Measurements from ENCODE around the gene CAB39L. TPM values are rescaled to one million over a fixed set of nuclear protein-coding genes. Genes with fewer than 3 reads are reported as not detected.

The CAB39L gene
- total and polyA plus RNA-seq, 2 donors from 2014 or later = 11.0 to 16.0 TPM

DNA sequence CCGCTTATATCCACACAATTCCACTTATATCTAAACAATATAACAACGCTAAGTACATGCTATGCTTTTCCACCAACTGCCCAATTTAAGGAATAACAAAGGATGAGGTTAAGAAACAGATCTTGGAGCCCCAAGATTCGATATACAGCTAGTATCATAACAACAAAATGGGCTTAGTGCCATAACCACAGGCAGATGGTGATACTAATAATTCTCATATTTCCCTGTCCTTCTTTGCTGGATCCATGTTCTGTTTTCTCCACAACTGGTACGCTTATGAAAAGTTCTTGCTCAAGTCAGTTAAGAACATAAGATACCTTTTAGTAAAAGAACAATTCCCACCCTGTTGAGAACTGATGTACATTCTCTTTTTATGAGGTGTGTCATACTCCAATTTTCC lies 33.9 kb downstream of the CAB39L start:
- intact Hi-C loops (cut with DNase I) = no loop called here
- DNase-seq (no peak), FAIRE-seq (no peak)
- Histone ChIP-seq H3K4me1 (ENCODE audit: control insufficient read depth in 2 of 3, insufficient read depth in 2 of 3, low read depth in 1 of 3, low read length in 3 of 3) (no peaks in the 10 kb centered on the region), H3K27ac (ENCODE audit: low read depth in 2 of 2, low read length in 2 of 2) (no peak overlapping the region), H3K9ac (ENCODE audit: low read length in 3 of 3) (no peak overlapping the region), H3K27me3 (ENCODE audit: control insufficient read depth, insufficient read depth, low read length) (no peaks in the 10 kb centered on the region), H3K9me3 (ENCODE audit: control insufficient read depth in 2 of 3, insufficient read depth in 1 of 3, low read length in 3 of 3) (no peaks in the 10 kb centered on the region), H3K36me3 (ENCODE audit: control insufficient read depth in 2 of 3, insufficient read depth in 3 of 3, low read length in 3 of 3) (no peaks in the 10 kb centered on the region), H3K4me3 (ENCODE audit: low read length in 3 of 3) (no peak overlapping the region)
- TF ChIP-seq, protein P1, sequence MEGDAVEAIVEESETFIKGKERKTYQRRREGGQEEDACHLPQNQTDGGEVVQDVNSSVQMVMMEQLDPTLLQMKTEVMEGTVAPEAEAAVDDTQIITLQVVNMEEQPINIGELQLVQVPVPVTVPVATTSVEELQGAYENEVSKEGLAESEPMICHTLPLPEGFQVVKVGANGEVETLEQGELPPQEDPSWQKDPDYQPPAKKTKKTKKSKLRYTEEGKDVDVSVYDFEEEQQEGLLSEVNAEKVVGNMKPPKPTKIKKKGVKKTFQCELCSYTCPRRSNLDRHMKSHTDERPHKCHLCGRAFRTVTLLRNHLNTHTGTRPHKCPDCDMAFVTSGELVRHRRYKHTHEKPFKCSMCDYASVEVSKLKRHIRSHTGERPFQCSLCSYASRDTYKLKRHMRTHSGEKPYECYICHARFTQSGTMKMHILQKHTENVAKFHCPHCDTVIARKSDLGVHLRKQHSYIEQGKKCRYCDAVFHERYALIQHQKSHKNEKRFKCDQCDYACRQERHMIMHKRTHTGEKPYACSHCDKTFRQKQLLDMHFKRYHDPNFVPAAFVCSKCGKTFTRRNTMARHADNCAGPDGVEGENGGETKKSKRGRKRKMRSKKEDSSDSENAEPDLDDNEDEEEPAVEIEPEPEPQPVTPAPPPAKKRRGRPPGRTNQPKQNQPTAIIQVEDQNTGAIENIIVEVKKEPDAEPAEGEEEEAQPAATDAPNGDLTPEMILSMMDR (IDR thresholded peaks at IDR 0.05; ENCODE audit: borderline replicate concordance, extremely low read depth, insufficient read depth) = no peak

DNA sequence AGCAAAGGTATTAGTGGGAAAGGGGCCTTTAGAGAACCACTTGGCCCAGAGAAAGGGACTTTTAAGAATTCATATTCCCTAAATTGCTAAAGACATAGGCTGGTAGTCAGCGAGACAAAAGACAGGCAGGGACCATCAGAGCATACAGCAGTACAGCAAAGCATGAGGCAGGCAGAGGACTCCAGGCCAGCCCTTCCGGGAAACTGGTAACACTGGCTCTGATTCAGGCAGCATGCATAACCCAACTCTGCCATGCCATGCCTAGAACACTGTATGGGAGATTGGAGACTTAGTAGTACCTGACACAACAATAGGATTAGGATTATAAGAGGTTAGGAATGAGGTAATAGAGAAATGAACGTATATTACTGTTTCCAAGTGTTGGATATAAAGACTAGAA lies 34.9 kb downstream of the CAB39L start:
- DNase-seq = no peak
- H3K4me3 ChIP-seq (ENCODE audit: low read length in 3 of 3) = no peak overlapping the region
- no peaks in the 10 kb centered on the region for H3K27me3 ChIP-seq (ENCODE audit: control insufficient read depth, insufficient read depth, low read length)
- H3K27ac ChIP-seq (ENCODE audit: low read depth in 2 of 2, low read length in 2 of 2) = no peak overlapping the region
- no peaks in the 10 kb centered on the region for H3K4me1 ChIP-seq (ENCODE audit: control insufficient read depth in 2 of 3, insufficient read depth in 2 of 3, low read depth in 1 of 3, low read length in 3 of 3)
- no peak overlapping the region for H3K9ac ChIP-seq (ENCODE audit: low read length in 3 of 3)
- intact Hi-C loops (cut with DNase I) = no loop called here
- H3K9me3 ChIP-seq (ENCODE audit: control insufficient read depth in 2 of 3, insufficient read depth in 1 of 3, low read length in 3 of 3) = peaks cover 0 to 2% (median 0%) of the 10 kb centered on the region in 3 donors
- FAIRE-seq = no peak
- TF ChIP-seq, protein P1 (IDR thresholded peaks at IDR 0.05; ENCODE audit: borderline replicate concordance, extremely low read depth, insufficient read depth) = no peak
- H3K36me3 ChIP-seq (ENCODE audit: control insufficient read depth in 2 of 3, insufficient read depth in 3 of 3, low read length in 3 of 3) = no peaks in the 10 kb centered on the region

DNA sequence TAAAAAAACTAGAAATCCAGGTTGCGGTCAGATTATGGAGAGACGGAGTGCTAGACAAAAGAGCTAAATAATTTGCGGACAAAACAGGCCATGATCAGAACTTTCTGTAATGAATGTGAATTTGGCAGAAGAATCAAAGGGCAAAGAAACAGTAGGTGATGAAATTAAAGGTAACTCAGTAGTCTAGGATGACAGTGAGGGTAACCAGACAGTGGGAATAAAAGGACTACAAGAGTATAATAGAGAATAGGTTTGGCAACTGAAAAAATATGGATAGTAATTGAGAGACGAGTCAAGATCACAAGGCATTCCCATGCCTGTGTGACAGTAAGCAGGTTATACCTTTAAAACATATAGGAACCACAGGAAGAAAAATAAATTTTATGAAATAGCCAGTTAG lies 35.9 kb downstream of the CAB39L start:
- Histone ChIP-seq H3K27ac (ENCODE audit: low read depth in 2 of 2, low read length in 2 of 2) (no peak overlapping the region), H3K4me1 (ENCODE audit: control insufficient read depth in 2 of 3, insufficient read depth in 2 of 3, low read depth in 1 of 3, low read length in 3 of 3) (no peaks in the 10 kb centered on the region), H3K36me3 (ENCODE audit: control insufficient read depth in 2 of 3, insufficient read depth in 3 of 3, low read length in 3 of 3) (no peaks in the 10 kb centered on the region), H3K27me3 (ENCODE audit: control insufficient read depth, insufficient read depth, low read length) (no peaks in the 10 kb centered on the region), H3K4me3 (ENCODE audit: low read length in 3 of 3) (no peak overlapping the region), H3K9me3 (ENCODE audit: control insufficient read depth in 2 of 3, insufficient read depth in 1 of 3, low read length in 3 of 3) (peaks cover 0 to 2% (median 0%) of the 10 kb centered on the region in 3 donors), H3K9ac (ENCODE audit: low read length in 3 of 3) (no peak overlapping the region)
- DNase-seq (no peak), FAIRE-seq (no peak)
- intact Hi-C loops (cut with DNase I) = no loop called here
- TF ChIP-seq, protein P1 (IDR thresholded peaks at IDR 0.05; ENCODE audit: borderline replicate concordance, extremely low read depth, insufficient read depth) = no peak

DNA sequence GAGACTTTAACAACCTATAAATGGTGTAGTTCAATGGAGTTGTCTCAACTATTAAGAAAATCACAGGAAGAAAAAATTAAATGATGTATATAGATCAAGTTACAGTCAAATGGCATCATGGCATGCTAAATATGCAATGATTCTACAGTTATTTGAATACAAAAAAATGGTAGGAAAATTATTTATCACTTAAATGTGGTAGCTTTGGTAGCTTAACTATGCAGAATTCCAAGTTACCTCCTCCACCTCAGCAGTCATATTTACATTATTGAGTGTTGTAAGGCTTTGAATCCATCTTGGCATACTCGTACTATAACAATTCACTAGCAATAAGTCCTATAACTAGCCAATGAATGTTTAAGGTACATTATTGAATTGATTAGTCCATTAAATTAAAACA lies 36.8 kb downstream of the CAB39L start:
- intact Hi-C loops (cut with DNase I) = no loop called here

More for the DNA sequence above, 36.8 kb downstream of the CAB39L start:
- DNase-seq (no peak), FAIRE-seq (no peak)
- TF ChIP-seq, protein P1 (IDR thresholded peaks at IDR 0.05; ENCODE audit: borderline replicate concordance, extremely low read depth, insufficient read depth) = no peak
- Histone ChIP-seq H3K9ac (ENCODE audit: low read length in 3 of 3) (no peak overlapping the region), H3K36me3 (ENCODE audit: control insufficient read depth in 2 of 3, insufficient read depth in 3 of 3, low read length in 3 of 3) (no peaks in the 10 kb centered on the region), H3K4me3 (ENCODE audit: low read length in 3 of 3) (no peak overlapping the region), H3K9me3 (ENCODE audit: control insufficient read depth in 2 of 3, insufficient read depth in 1 of 3, low read length in 3 of 3) (peaks cover 0 to 2% (median 0%) of the 10 kb centered on the region in 3 donors), H3K27me3 (ENCODE audit: control insufficient read depth, insufficient read depth, low read length) (no peaks in the 10 kb centered on the region), H3K27ac (ENCODE audit: low read depth in 2 of 2, low read length in 2 of 2) (no peak overlapping the region), H3K4me1 (ENCODE audit: control insufficient read depth in 2 of 3, insufficient read depth in 2 of 3, low read depth in 1 of 3, low read length in 3 of 3) (no peaks in the 10 kb centered on the region)
